ENCODE data around the gene PTPN3. TPM values are rescaled to one million over a fixed set of nuclear protein-coding genes. Genes with fewer than 3 reads are reported as not detected.

PTPN3 gene
- total RNA-seq, 1 donor from 2014 or later: 13.4 TPM

- DNase-seq: no peak
- ATAC-seq: no peak
- H3K27me3 ChIP-seq (ENCODE audit: low read depth): no peaks in the 10 kb centered on the region
- H3K36me3 ChIP-seq: peaks cover 27% of the 10 kb centered on the region
- intact Hi-C loops (cut with DNase I): no loop called here
- no peaks in the 10 kb centered on the region for H3K9me3 ChIP-seq
- no peak overlapping the region for H3K4me3 ChIP-seq
- H3K4me1 ChIP-seq: no peaks in the 10 kb centered on the region
- no peak for TF ChIP-seq CTCF (IDR thresholded peaks at IDR 0.05)
- no peak overlapping the region for H3K27ac ChIP-seq
Measured at GRCh38 chr9:109391176-109391575, 106.9 kb downstream of the PTPN3 start.

GRCh38 chr9:109387856-109388255 is 110.3 kb downstream of the PTPN3 start:
- H3K27ac ChIP-seq: no peak overlapping the region
- H3K27me3 ChIP-seq (ENCODE audit: low read depth): no peaks in the 10 kb centered on the region
- no peak for ATAC-seq
- no peak overlapping the region for H3K4me3 ChIP-seq
- H3K4me1 ChIP-seq: no peaks in the 10 kb centered on the region
- no peaks in the 10 kb centered on the region for H3K9me3 ChIP-seq
- intact Hi-C loops (cut with DNase I): no loop called here
- no peak for DNase-seq
- TF ChIP-seq CTCF (IDR thresholded peaks at IDR 0.05): no peak
- peaks cover 56% of the 10 kb centered on the region for H3K36me3 ChIP-seq

GRCh38 chr9:109387206-109387605 is 110.9 kb downstream of the PTPN3 start:
- Histone ChIP-seq H3K4me1 (no peaks in the 10 kb centered on the region), H3K4me3 (no peak overlapping the region), H3K36me3 (peaks cover 57% of the 10 kb centered on the region), H3K27ac (no peak overlapping the region), H3K9me3 (no peaks in the 10 kb centered on the region), H3K27me3 (ENCODE audit: low read depth) (no peaks in the 10 kb centered on the region)
- intact Hi-C loops (cut with DNase I): no loop called here
- ATAC-seq (no peak), DNase-seq (no peak)
- no peak for TF ChIP-seq CTCF (IDR thresholded peaks at IDR 0.05)

GRCh38 chr9:109385499-109385898 is 112.6 kb downstream of the PTPN3 start:
- peaks cover 57% of the 10 kb centered on the region for H3K36me3 ChIP-seq
- H3K9me3 ChIP-seq: no peaks in the 10 kb centered on the region
- H3K27me3 ChIP-seq (ENCODE audit: low read depth): no peaks in the 10 kb centered on the region
- no peak overlapping the region for H3K27ac ChIP-seq
- DNase-seq: no peak
- no peak overlapping the region for H3K4me3 ChIP-seq
- intact Hi-C loops (cut with DNase I): no loop called here
- no peak for TF ChIP-seq CTCF (IDR thresholded peaks at IDR 0.05)
- no peak for ATAC-seq
- H3K4me1 ChIP-seq: no peaks in the 10 kb centered on the region

GRCh38 chr9:109383947-109384346 is 114.2 kb downstream of the PTPN3 start:
- no peak for DNase-seq
- Histone ChIP-seq H3K36me3 (peaks cover 61% of the 10 kb centered on the region), H3K4me1 (no peaks in the 10 kb centered on the region), H3K9me3 (no peaks in the 10 kb centered on the region), H3K27ac (no peak overlapping the region), H3K4me3 (no peak overlapping the region), H3K27me3 (ENCODE audit: low read depth) (no peaks in the 10 kb centered on the region)
- intact Hi-C loops (cut with DNase I): no loop called here
- no peak for TF ChIP-seq CTCF (IDR thresholded peaks at IDR 0.05)
- no peak for ATAC-seq

- H3K4me3 ChIP-seq: no peak overlapping the region
- DNase-seq (no peak), ATAC-seq (no peak)
- H3K9me3 ChIP-seq: no peaks in the 10 kb centered on the region
- H3K4me1 ChIP-seq: no peaks in the 10 kb centered on the region
- no peaks in the 10 kb centered on the region for H3K27me3 ChIP-seq (ENCODE audit: low read depth)
- TF ChIP-seq CTCF (IDR thresholded peaks at IDR 0.05): no peak
- intact Hi-C loops (cut with DNase I): no loop called here
- H3K36me3 ChIP-seq: peaks cover 58% of the 10 kb centered on the region
- H3K27ac ChIP-seq: no peak overlapping the region
Measured at GRCh38 chr9:109383356-109383755, 114.8 kb downstream of the PTPN3 start.
